Tibial artery (tissue), 4 donors: ENCODE measurements around the gene TFEC.

Experiments
- DNase-seq, 2 donors: peaks; one replicate each; pipeline ENCODE4 v3.0.0-alpha.2; 2019
- H3K27ac ChIP-seq, 2 donors: fragments of 200-600 bp; sonication (generic) in 1 of 2; 1 replicate in 1 of 2; 2 replicates in 1 of 2; pipeline ENCODE4 v1.5.1; 2018 to 2019; ENCODE audit warnings: mild to moderate bottlenecking in 1 of 2
- H3K27me3 ChIP-seq, 2 donors: fragments of 200-600 bp; sonication (generic) in 1 of 2; one replicate each; pipeline versions ENCODE4 v1.5.1 to v1.6.0; 2016 to 2019
- H3K36me3 ChIP-seq, 3 donors: fragments of 200-600 bp; sonication (generic) in 2 of 3; one replicate each; pipeline ENCODE4 v1.5.1; 2016 to 2019; ENCODE audit warnings: mild to moderate bottlenecking in 2 of 3
- H3K4me1 ChIP-seq, 4 donors: fragments of 200-600 bp; sonication (generic) in 2 of 4; 1 replicate in 3 of 4; 2 replicates in 1 of 4; pipeline ENCODE4 v1.5.1; 2016 to 2019
- H3K4me3 ChIP-seq, 2 donors: fragments of 200-600 bp; sonication (generic) in 1 of 2; 1 replicate in 1 of 2; 2 replicates in 1 of 2; pipeline ENCODE4 v1.5.1; 2018 to 2019; ENCODE audit warnings: mild to moderate bottlenecking in 2 of 2
- H3K9me3 ChIP-seq, 3 donors: fragments of 200-600 bp; sonication (generic) in 1 of 3; one replicate each; pipeline ENCODE4 v1.5.1; 2016 to 2019
- CTCF ChIP-seq, 2 experiments: fragments of 200-600 bp in 1 of 2; fragments of 450-650 bp in 1 of 2; IDR thresholded peaks; one replicate each; pipeline ENCODE4 v1.5.1; 2017 to 2019; ENCODE audit warnings: antibody characterized with exemption in 2 of 2, mild to moderate bottlenecking in 1 of 2, moderate library complexity in 1 of 2
- intact Hi-C: fragments of 100-400 bp; cut with DNase I; formaldehyde crosslinking; loops from one replicate; pipeline ENCODE4 v1.15.0; 2023; ENCODE audit warnings: low total_unique reads

The TFEC gene

GRCh38 chr7:115965236-115965635, 65.3 kb downstream of the TFEC start:
- H3K36me3 ChIP-seq: no peaks in the 10 kb centered on the region
- no peaks in the 10 kb centered on the region for H3K9me3 ChIP-seq
- intact Hi-C loops: no loop called here
- no peak for DNase-seq
- no peaks in the 10 kb centered on the region for H3K27me3 ChIP-seq
- no peak overlapping the region for H3K4me3 ChIP-seq
- no peak overlapping the region for H3K27ac ChIP-seq
- no peaks in the 10 kb centered on the region for H3K4me1 ChIP-seq
- TF ChIP-seq CTCF (IDR thresholded peaks at IDR 0.05): no peak

GRCh38 chr7:115964799-115965198, 65.8 kb downstream of the TFEC start:
- H3K27ac ChIP-seq: no peak overlapping the region
- no peaks in the 10 kb centered on the region for H3K9me3 ChIP-seq
- H3K4me1 ChIP-seq: no peaks in the 10 kb centered on the region
- intact Hi-C loops: no loop called here
- no peak for DNase-seq
- TF ChIP-seq CTCF (IDR thresholded peaks at IDR 0.05): no peak
- no peaks in the 10 kb centered on the region for H3K27me3 ChIP-seq
- no peaks in the 10 kb centered on the region for H3K36me3 ChIP-seq
- H3K4me3 ChIP-seq: no peak overlapping the region

GRCh38 chr7:115962340-115962739, 68.2 kb downstream of the TFEC start:
- H3K27ac ChIP-seq: no peak overlapping the region
- H3K4me1 ChIP-seq: no peaks in the 10 kb centered on the region
- no peak for TF ChIP-seq CTCF (IDR thresholded peaks at IDR 0.05)
- intact Hi-C loops: no loop called here
- no peaks in the 10 kb centered on the region for H3K36me3 ChIP-seq
- H3K9me3 ChIP-seq: no peaks in the 10 kb centered on the region
- H3K4me3 ChIP-seq: no peak overlapping the region
- no peak for DNase-seq
- no peaks in the 10 kb centered on the region for H3K27me3 ChIP-seq

GRCh38 chr7:115953592-115954255, 76.8 kb downstream of the TFEC start:
- intact Hi-C loops: loop anchor here (10.0 kb wide), 1 partner anchor 641 kb away; no protein-coding TSS in a partner anchor
- no peak overlapping the region for H3K27ac ChIP-seq
- TF ChIP-seq CTCF (IDR thresholded peaks at IDR 0.05): no peak
- no peaks in the 10 kb centered on the region for H3K9me3 ChIP-seq
- no peak for DNase-seq
- H3K4me3 ChIP-seq: no peak overlapping the region
- no peaks in the 10 kb centered on the region for H3K36me3 ChIP-seq
- H3K27me3 ChIP-seq: no peaks in the 10 kb centered on the region
- no peaks in the 10 kb centered on the region for H3K4me1 ChIP-seq

- DNase-seq: no peak
- Histone ChIP-seq H3K4me3 (no peak overlapping the region), H3K36me3 (no peaks in the 10 kb centered on the region), H3K27me3 (no peaks in the 10 kb centered on the region), H3K27ac (no peak overlapping the region), H3K4me1 (no peaks in the 10 kb centered on the region), H3K9me3 (no peaks in the 10 kb centered on the region)
- no peak for TF ChIP-seq CTCF (IDR thresholded peaks at IDR 0.05)
- intact Hi-C loops: loop anchor here (10.0 kb wide), 1 partner anchor 642 kb away; no protein-coding TSS in a partner anchor
Measured at GRCh38 chr7:115952832-115953231, 77.7 kb downstream of the TFEC start.
